ENCODE data around the gene CASK. TPM values are rescaled to one million over a fixed set of nuclear protein-coding genes. Genes with fewer than 3 reads are reported as not detected.

The CASK gene
- total and polyA plus RNA-seq, 9 of the 15 experiments (the other 6 are each of a cell fraction or from before 2014, with no cell fraction given), result 1.3 to 7.4 (median 5.2) TPM

DNA sequence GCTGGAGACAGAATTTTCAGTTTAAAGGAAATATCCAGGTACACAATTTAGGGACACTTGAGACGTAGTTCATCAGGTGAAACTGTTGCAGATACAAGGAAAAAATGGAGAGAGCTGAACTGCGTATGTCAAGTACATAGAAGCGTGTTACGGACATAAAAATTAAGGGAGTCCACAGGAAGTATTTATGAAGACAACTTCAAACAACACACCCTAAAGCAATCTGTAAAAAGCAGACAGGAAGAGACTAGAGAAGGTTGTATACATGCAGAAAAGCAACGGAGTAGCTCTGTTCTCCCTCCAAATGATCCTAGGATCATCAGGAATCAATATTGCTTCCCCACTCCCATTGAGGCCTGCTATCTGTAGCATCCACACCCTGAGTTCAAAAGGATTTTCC lies 5.8 kb downstream of the CASK start (continued):
- no peak for TF ChIP-seq C11orf30 (IDR thresholded peaks at IDR 0.05; ENCODE audit: low read depth)
- no peak for TF ChIP-seq ARHGAP35 (IDR thresholded peaks at IDR 0.05; ENCODE audit: partially characterized antibody)
- TF ChIP-seq, protein P1, sequence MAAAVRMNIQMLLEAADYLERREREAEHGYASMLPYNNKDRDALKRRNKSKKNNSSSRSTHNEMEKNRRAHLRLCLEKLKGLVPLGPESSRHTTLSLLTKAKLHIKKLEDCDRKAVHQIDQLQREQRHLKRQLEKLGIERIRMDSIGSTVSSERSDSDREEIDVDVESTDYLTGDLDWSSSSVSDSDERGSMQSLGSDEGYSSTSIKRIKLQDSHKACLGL (CRISPR knock-in tag; IDR thresholded peaks at IDR 0.05; ENCODE audit: borderline replicate concordance, poor library complexity, severe bottlenecking), result no peak
- TF ChIP-seq RBM17 (IDR thresholded peaks at IDR 0.05; ENCODE audit: borderline replicate concordance, low read depth, low read length), result no peak
- TF ChIP-seq MCM7 (IDR thresholded peaks at IDR 0.05), result no peak

DNA sequence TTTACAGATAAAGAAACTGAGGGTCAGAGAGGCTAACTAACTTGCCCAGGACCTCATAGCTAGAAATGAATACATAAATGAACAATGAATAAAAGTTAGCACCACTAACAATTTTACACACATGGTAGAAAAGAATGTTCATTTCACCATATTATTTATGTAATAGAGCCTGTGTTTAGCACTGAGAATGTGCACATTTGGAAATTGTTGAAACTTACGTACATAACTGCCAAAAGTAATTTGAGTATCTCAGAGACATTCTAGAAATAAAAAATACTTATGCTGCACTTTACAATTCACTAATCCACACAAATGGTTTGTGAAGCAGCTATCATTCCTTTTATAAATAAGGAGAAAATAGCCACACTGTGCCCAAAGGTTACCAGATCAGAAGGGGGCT lies 9.9 kb downstream of the CASK start:
- DNase-seq (ENCODE audit: extremely low read depth in 1 of 4, low spot score in 3 of 4), result no peak
- ATAC-seq, result no peak
- H3K9me3 ChIP-seq (replicated peaks; ENCODE audit: control insufficient read depth, insufficient read depth, low read depth, low read length), result no peaks in the 10 kb centered on the region
- no peaks in the 10 kb centered on the region for H3K4me1 ChIP-seq (replicated peaks in 1 of 2; ENCODE audit: control insufficient read depth in 2 of 2, insufficient read depth in 2 of 2, low read length in 2 of 2)
- CTCF ChIA-PET (ENCODE audit: low intra/inter-chr PET ratio), result interaction anchor here (0.7 kb wide), 1 partner anchor 62 kb away, joined by 3 read pairs; no protein-coding TSS in a partner anchor
- no TSS peak for BruUV-seq (replicated peaks)
- no peaks in the 10 kb centered on the region for H3K9me1 ChIP-seq (ENCODE audit: control insufficient read depth, insufficient read depth, low read length)
- POLR2A ChIA-PET, result no interaction called here
- H3K4me3 ChIP-seq, result no peak overlapping the region
- intact Hi-C loops (cut with micrococcal nuclease) (no loop called here), in situ Hi-C loops (cut with MboI) (no loop called here)
- no peak overlapping the region for H2AFZ ChIP-seq (ENCODE audit: low read depth, low read length)
- H3K4me2 ChIP-seq (ENCODE audit: insufficient read depth, low read length), result no peak overlapping the region
- no peaks in the 10 kb centered on the region for H3K27me3 ChIP-seq (ENCODE audit: control insufficient read depth in 2 of 2, insufficient read depth in 2 of 2, low read length in 2 of 2)
- WGBS (ENCODE audit: insufficient coverage, low coverage, missing lambda C conversion rate), result 18% methylated on average over 1 of the region's 1 CpG
- no peaks in the 10 kb centered on the region for H4K20me1 ChIP-seq (replicated peaks; ENCODE audit: control insufficient read depth, insufficient read depth, low read length)
- FAIRE-seq, result no peak
- no peaks in the 10 kb centered on the region for H3K79me2 ChIP-seq (ENCODE audit: control insufficient read depth, insufficient read depth, low read length)
- no peak overlapping the region for H3K9ac ChIP-seq (ENCODE audit: insufficient read depth in 1 of 2, low read depth in 2 of 2, low read length in 2 of 2)
- no peaks in the 10 kb centered on the region for H3K36me3 ChIP-seq (ENCODE audit: control insufficient read depth, insufficient read depth, low read length)
- H3K27ac ChIP-seq (ENCODE audit: extremely low read depth, low read depth, low read length), result no peak overlapping the region
- TF ChIP-seq SIRT6 (IDR thresholded peaks at IDR 0.05; ENCODE audit: low read depth, low read length) (no peak), PML (IDR thresholded peaks at IDR 0.05; ENCODE audit: low read length) (no peak), ZNF174 (CRISPR knock-in tag; IDR thresholded peaks at IDR 0.05) (no peak), ZNF699 (CRISPR knock-in tag; IDR thresholded peaks at IDR 0.05; ENCODE audit: insufficient replicate concordance) (no peak), FOS (IDR thresholded peaks at IDR 0.05; ENCODE audit: extremely low read depth, insufficient read length) (no peak), CREB1 (IDR thresholded peaks at IDR 0.05) (no peak), CREB1 (CRISPR knock-in tag; IDR thresholded peaks at IDR 0.05) (no peak)
- TF ChIP-seq, protein P2, sequence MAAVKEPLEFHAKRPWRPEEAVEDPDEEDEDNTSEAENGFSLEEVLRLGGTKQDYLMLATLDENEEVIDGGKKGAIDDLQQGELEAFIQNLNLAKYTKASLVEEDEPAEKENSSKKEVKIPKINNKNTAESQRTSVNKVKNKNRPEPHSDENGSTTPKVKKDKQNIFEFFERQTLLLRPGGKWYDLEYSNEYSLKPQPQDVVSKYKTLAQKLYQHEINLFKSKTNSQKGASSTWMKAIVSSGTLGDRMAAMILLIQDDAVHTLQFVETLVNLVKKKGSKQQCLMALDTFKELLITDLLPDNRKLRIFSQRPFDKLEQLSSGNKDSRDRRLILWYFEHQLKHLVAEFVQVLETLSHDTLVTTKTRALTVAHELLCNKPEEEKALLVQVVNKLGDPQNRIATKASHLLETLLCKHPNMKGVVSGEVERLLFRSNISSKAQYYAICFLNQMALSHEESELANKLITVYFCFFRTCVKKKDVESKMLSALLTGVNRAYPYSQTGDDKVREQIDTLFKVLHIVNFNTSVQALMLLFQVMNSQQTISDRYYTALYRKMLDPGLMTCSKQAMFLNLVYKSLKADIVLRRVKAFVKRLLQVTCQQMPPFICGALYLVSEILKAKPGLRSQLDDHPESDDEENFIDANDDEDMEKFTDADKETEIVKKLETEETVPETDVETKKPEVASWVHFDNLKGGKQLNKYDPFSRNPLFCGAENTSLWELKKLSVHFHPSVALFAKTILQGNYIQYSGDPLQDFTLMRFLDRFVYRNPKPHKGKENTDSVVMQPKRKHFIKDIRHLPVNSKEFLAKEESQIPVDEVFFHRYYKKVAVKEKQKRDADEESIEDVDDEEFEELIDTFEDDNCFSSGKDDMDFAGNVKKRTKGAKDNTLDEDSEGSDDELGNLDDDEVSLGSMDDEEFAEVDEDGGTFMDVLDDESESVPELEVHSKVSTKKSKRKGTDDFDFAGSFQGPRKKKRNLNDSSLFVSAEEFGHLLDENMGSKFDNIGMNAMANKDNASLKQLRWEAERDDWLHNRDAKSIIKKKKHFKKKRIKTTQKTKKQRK (IDR thresholded peaks at IDR 0.05; ENCODE audit: borderline replicate concordance, low read depth, low read length), result no peak
- TF ChIP-seq, protein P3, sequence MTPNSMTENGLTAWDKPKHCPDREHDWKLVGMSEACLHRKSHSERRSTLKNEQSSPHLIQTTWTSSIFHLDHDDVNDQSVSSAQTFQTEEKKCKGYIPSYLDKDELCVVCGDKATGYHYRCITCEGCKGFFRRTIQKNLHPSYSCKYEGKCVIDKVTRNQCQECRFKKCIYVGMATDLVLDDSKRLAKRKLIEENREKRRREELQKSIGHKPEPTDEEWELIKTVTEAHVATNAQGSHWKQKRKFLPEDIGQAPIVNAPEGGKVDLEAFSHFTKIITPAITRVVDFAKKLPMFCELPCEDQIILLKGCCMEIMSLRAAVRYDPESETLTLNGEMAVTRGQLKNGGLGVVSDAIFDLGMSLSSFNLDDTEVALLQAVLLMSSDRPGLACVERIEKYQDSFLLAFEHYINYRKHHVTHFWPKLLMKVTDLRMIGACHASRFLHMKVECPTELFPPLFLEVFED (CRISPR knock-in tag; conservative IDR thresholded peaks at IDR 0.05), result no peak
- TF ChIP-seq, protein P4, sequence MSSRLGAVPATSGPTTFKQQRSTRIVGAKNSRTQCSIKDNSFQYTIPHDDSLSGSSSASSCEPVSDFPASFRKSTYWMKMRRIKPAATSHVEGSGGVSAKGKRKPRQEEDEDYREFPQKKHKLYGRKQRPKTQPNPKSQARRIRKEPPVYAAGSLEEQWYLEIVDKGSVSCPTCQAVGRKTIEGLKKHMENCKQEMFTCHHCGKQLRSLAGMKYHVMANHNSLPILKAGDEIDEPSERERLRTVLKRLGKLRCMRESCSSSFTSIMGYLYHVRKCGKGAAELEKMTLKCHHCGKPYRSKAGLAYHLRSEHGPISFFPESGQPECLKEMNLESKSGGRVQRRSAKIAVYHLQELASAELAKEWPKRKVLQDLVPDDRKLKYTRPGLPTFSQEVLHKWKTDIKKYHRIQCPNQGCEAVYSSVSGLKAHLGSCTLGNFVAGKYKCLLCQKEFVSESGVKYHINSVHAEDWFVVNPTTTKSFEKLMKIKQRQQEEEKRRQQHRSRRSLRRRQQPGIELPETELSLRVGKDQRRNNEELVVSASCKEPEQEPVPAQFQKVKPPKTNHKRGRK (tag; IDR thresholded peaks at IDR 0.05), result no peak
